Renal cortex interstitium (tissue), 15 donors: ENCODE measurements around the gene SERHL2. TPM values are rescaled to one million over a fixed set of nuclear protein-coding genes. Genes with fewer than 3 reads are reported as not detected.
"Not testable (repeated sequence)": the region's sequence is repeated elsewhere in the genome, so short reads cannot be mapped to it uniquely, and the experiment has no call there.

ENCODE experiments used
- DNase-seq, 11 donors: peaks; one replicate each; pipeline ENCODE4 v3.0.0-alpha.2; 2013; ENCODE audit warnings: low read depth in 9 of 11, low spot score in 4 of 11; ENCODE audit errors: extremely low read depth in 1 of 11
- long read RNA-seq, 16 experiments: transcript quantifications; one replicate each; lab custom pipeline, GENCODE V29; 2026
- polyA plus RNA-seq, 3 donors: library from polyadenylated mRNA; unstranded; fragments of 120-200 nt; gene quantifications; one replicate each; pipeline ENCODE4 v1.2.1, GENCODE V29; 2013; ENCODE audit not compliant: insufficient read length in 3 of 3

SERHL2 gene, protein sequence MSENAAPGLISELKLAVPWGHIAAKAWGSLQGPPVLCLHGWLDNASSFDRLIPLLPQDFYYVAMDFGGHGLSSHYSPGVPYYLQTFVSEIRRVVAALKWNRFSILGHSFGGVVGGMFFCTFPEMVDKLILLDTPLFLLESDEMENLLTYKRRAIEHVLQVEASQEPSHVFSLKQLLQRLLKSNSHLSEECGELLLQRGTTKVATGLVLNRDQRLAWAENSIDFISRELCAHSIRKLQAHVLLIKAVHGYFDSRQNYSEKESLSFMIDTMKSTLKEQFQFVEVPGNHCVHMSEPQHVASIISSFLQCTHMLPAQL
- polyA plus RNA-seq, result 1 to 10 TPM; 6.0 to 9.8 (median 6.6) TPM
- long read RNA-seq, donor 1, partial matches to known transcripts, result 6 of 26 reads
- long read RNA-seq, donor 1, other reads (novel, unspliced or antisense), result 20 of 26 reads
- long read RNA-seq, donor 2, result 0 reads
- long read RNA-seq, donor 3, result 0 reads
- long read RNA-seq, donor 4, partial matches to known transcripts, result 5 of 19 reads
- long read RNA-seq, donor 4, other reads (novel, unspliced or antisense), result 14 of 19 reads
- long read RNA-seq, donor 5, partial matches to known transcripts, result 14 of 29 reads
- long read RNA-seq, donor 5, other reads (novel, unspliced or antisense), result 15 of 29 reads
- long read RNA-seq, donor 6, partial matches to known transcripts, result 10 of 10 reads
- long read RNA-seq, donor 6, other reads (novel, unspliced or antisense), result 0 of 10 reads
- long read RNA-seq, donor 7, result 0 reads
- long read RNA-seq, donor 8, partial matches to known transcripts, result 0 of 22 reads
- long read RNA-seq, donor 8, other reads (novel, unspliced or antisense), result 22 of 22 reads
- long read RNA-seq, donor 9, partial matches to known transcripts, result 0 of 21 reads
- long read RNA-seq, donor 9, other reads (novel, unspliced or antisense), result 21 of 21 reads
- long read RNA-seq, donor 10, partial matches to known transcripts, result 10 of 56 reads
- long read RNA-seq, donor 10, other reads (novel, unspliced or antisense), result 46 of 56 reads
- long read RNA-seq, donor 11, partial matches to known transcripts, result 5 of 5 reads
- long read RNA-seq, donor 11, other reads (novel, unspliced or antisense), result 0 of 5 reads
- long read RNA-seq, donor 12, result 0 reads
- long read RNA-seq, donor 13, result 0 reads
- long read RNA-seq, donor 14, result 0 reads
- long read RNA-seq, donor 15, result 0 reads
- long read RNA-seq, donor 16, partial matches to known transcripts, result 31 of 68 reads
- long read RNA-seq, donor 16, other reads (novel, unspliced or antisense), result 37 of 68 reads

DNA sequence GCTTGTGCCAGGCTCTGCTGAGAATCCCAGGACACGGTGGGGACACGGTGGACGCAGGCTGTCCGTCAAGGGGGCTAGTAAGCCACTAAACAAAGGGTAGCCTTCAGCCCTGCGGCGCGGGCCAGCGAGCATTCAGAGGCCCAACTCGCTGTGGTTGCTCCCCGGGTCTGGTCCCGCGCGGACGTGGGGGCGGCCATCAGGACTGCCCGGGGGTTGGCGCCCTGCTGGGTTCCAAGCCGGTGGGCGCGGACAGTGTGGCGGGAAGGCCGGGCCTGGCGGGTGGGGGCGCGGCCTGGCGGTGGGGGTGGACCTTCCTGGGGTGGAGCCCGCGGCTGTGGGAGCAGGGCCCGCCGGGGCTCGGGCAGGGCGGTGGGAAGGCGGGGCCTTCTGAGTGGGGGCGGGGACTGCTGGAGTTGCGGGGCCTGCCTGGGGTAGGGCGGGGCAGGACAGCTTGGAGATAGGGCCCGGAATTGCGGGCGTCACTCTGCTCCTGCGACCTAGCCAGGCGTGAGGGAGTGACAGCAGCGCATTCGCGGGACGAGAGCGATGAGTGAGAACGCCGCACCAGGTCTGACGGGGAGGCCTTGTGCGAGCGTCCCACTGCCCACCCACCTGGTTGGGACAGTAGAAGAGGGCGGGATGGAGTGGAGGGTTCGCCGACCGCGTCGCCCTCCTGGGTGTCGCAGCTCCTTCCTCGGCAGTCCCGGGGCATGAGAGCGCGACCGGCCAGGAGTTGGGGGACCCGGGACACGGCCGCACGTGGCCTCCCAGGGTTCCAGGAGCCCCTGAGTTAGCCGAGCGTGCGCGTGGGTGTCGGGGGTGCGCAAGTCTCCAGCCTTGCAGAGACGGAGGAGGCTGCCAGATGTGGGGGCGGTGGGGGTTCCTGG is at the start of gene SERHL2:
TSS of gene SERHL2 (plus strand) at position 482 of the 887 bp plus-strand sequence. CDS start at position 547, 65 bp downstream.
- peak in 9 of 11 donors; percentile 58 to 85 (median 70) for DNase-seq

DNA sequence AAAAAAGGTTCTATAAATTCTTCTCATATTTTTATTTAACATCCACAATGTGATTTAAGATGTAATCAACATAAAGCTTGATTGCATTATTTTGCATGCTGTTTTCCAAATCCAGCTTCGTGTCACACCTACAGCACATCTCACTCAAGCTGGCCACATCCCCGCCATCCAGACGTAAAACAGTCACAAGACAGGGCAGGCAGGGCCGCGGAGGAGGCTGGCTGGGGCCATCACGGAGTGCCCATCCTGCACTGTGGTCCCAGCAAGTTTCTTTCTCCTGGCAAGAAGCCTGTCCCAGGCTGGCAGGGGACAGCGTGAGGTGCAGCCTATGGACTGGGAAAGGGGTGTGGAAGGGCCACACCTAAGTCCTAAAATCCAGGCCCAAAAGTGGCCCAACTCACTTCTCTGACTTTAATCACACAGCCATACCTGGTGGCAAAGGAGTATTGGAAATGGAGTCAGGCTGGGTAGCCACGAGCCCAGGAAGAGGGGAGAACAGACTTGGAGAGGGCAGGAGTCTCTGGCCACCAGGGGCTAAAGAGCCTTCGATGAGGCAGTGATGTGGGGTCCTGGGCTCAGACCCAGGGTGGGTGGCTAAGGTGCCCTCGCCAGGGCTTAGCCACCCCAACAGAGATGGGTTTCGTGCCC is 45.3 kb upstream of the SERHL2 start:
- not testable (repeated sequence) for DNase-seq

DNA sequence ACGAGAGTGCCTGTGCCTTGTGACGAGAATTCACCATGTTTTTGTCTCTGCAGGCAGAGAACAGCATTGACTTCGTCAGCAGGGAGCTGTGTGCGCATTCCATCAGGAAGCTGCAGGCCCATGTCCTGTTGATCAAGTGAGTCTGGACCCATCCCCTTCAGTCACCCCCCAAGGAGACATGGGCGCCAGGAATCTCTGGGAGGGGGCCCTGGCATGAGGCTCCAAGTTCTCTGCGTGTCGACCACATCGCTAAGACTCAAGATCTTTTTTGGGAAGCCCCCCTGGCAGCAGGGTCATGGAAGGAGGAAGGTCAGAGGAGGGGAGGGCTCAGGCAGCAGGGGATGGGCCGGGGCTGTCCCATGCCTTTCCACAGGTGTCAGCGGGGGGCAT is 44.8 kb upstream of the SERHL2 start:
- DNase-seq, result not testable (repeated sequence)

DNA sequence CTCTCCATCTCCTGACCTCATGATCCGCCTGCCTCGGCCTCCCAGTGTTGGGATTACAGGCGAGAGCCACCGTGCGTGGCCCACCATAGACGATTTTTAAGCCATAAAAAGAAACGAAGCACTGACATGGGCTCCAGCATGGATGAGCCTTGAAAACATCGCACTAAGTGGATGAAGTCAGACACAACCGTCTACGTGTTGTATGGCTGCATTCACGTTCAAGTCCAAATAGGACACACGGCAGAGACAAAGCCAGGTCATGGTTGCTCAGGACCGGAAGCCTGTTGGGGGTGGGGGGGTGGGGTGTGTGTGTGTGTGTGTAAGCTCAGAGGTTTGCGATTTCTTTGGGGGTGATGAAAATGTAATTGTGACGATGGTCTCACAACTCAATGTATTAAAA is 44.2 kb upstream of the SERHL2 start:
- DNase-seq, result no peak

DNA sequence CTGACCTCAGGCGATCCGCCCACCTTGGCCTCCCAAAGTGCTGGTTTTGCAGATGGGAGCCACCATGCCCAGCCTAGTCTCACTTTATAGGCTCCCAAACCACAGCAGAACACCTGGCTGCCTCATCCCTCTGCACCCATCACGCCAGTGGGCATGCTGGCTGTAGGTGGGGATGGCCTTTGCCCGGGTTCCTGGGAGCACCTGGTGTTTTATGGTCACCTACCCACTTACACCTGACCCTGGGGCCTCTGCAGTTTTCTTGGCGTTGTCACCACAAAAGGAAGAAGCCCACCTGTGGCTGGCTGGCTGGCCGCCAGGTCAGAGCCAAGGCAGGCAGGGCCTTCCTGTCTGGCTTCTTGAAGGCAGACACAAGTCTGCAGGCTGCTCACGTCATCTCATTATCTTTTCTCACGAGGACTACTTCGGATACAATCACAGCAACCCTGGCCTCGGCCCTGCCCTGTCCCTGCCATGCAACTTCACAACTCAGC is 42.3 kb upstream of the SERHL2 start:
- no peak for DNase-seq

DNA sequence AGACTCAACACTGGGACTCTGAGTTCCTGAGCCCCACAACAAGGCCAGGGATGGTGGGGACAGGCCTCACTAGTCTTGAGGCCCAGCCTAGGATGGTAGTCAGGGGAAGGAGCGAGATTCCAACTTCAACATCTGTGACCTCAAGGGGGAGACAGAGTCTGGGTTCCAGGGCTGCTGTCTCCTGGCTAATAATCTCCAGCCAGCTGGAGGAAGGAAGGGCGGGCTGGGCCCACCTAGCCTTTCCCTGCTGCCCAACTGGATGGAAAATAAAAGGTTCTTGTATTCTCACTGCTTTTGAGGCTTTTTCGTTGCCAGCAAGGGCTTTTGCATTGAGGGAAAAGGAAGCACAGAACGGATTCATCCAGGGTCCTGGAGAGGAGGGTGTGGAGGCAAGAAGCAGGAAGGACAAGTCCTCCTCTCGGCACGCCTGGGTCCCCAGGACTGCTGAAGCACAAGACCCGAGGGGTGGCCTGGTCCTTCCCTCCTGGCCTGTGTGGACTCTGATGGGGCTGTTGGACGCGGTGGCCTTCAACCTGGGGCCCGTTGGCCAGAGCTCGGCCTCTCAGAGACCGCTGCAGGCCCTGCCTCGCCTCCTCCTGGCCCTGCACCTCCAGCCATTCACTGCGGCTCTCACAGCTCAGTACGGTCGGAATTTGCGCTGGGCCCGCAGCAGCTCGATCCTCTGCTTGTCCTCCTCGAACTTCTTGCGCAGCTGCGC is 41.3 kb upstream of the SERHL2 start:
- DNase-seq, result peak in 2 of 11 donors; percentile 36 to 51

DNA sequence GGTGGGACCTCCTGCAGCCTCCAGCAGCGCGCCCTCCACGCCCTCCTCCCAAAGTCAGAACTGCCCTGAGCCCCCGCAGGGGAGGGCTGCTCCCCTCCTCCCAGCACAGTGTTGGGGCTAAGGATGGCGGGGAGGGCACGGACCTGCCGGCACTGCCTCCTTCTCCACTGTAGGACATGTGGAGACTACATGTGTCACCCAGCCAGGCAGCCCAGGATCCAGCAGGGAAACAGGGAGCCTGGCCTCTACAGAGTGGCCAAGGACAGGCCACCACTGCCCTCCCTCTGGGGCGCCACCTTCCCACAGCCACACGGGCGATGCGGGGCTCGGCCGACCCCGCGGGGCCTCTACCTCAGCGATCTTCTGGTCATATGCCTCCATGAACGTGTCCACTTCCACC is 39.4 kb upstream of the SERHL2 start:
- DNase-seq, result not testable (repeated sequence)

DNA sequence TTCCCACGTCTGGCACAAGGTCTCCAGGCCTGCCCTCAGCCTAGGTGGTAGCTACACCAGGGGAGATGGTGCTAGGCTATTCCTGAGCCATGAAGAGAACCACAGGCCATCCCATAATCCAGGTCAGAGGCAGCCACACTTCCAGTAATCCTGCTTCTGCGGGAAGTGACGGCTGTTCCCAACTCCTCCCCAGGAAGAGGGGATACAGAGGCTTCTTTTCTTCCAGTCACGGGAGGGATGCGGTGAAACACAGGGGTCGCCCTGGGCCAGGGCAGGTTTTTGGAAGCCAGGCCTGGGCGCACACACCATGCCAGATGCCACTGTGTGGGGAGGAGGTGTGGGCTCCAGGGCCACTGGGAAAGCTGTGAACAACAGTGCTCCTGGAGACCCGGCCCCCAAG is 38.5 kb upstream of the SERHL2 start:
- not testable (repeated sequence) for DNase-seq

DNA sequence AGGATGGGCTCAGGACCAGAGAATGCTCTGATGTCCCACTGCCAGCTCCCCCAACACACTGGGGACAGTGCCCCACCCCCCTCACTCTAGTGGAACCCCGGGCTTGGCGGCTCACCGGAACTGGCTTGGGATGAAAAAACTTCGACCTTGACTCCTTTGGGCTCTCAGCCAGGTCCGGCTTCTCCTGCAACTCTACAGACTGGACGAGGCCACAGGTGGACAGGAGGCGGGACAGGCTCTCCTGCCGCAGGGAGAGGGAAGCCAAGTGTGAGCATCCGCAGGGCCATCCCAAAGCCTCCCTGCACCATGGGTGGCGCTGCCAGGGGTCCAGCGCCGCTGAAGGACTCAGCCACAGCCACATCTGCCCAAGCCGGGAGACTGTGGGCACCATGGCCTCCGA is 37.9 kb upstream of the SERHL2 start:
- no peak for DNase-seq

DNA sequence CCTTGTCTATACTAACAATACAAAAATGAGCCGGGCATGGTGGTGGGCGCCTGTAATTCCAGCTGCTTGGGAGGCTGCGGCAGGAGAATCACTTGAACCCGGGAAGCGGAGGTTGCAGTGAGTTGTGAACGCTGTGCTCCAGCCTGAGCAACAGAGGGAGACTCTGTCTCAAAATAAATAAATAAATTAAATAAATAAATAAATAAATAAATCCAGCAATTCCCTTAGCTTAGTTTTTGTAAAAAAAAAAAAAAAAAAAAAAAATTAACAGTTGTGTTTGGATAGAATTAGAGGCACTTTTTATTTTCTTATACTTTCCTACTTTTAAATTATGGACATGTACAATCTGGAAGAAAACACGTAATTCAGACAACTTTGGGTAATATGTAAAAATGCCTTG is 36.7 kb upstream of the SERHL2 start:
- not testable (repeated sequence) for DNase-seq

DNA sequence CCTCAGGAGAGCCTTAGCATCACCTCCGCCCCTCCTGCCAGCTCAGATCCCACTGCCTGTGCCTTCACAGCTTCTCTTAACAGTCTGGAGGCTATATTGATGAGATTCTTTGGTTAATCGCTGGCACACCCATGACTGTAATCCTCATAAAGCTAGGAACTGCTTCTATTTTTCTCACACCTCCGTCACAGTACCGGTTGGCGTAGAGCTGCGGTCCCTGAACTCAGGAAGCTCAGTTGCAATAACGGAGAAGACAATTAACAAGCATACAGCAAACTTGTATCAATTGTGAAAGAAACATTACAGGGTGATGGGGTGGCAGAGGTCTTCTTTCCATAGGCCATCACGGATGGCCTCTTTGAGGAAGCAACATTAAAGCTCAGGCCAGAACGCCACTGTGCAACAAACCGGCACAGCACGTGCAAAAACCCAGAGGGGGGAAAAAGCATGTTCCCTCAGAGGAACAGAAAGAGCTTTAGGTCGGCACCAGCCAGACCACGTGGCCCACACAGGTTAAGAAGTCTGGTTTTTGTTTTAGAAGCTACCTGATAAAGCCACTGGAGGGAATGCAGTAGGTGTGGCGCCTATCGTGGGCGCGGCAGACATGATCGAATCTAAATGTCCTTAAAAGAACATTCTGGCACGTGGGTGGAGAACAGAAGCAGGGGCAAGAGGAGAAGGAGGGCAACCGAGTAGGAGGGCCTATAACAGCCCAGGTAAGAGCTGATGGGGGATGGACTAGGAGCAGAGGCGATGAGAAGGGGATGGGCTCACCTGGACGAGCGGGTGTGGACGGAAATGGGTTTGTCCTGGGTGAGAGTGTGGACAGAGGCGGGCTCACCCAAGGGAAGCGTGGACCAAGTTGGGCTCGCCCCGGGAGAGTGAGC is 34.9 kb upstream of the SERHL2 start:
- DNase-seq, result not testable (repeated sequence)

DNA sequence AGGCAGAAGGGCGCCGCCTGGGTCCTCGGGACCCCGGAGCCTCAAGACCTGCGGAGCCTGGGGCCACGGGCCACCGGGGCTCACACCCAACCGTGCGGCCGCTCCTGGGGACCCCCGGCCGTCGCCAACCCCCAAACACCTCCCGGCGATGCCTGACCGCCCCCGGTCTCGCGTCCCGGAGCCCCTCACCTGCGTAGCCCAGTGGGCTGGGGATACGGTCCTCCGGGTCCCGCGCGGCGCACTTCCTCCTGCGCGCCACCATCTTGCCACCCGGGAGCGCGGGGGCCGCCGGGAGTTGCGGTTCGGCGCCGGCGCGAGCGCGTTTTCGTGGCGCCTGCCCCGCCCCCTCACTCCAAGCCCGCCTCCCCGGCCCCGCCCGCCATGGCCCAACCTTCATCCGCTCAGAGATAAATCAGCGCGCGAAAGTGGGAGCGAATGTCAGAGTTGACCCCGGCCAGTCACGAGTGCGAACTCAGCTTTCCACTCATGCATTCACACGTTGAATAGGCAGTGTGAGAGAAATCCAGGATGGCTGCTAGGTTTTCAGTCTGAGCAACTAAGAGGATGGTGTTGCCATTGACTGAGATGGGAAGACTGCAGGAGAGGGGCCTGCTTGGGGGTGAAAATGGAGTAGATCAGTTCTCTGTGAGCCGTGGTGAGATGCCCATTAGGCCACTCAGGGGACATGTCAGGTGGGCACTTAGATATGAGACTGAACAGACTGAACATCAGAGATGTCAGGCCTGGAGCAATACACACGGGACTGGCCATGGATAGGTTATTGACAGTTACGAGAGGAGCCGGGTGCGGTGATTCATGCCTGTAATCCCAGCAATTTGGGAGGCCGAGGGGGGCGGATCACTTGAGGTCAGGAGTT is 34.0 kb upstream of the SERHL2 start, which contains the start of gene RRP7A:
TSS of gene RRP7A (minus strand) at position 272 of the 877 bp plus-strand sequence. CDS start at position 262, 10 bp downstream.
- DNase-seq, result peak in 9 of 11 donors; percentile 43 to 80 (median 69)

DNA sequence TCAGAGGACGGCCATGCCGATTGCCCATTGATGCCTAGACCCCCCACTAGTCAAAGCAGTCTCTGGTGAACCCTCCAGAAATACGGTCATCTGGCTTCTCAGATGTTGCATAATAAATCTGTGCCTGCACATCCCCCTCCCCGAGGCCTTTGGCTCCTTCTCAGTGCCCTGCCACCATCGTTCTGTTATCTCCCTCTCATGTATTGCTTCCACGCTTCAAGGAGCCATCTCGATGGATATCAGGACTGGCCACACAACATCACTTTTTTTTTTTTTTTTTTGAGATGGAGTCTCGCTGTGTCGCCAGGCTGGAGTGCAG is 32.6 kb upstream of the SERHL2 start:
- no peak for DNase-seq

DNA sequence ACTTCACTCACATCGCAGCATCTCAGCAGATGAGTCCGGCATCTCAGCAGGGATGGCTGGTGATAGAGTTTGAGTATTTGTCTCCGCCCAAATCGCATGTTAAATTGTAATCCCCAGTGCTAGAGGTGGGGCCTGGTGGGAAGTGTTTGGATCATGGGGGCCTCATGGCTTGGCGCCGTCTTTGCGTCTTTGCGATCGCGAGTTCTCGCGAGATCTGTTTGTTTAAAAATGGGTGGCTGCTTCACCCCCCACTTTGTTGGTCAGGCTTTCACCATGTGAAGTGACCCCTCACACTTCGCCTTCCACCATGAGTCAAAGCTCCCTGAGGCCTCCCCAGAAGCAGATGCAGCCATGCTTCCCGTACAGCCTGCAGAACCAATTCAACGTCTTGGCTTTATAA is 31.2 kb upstream of the SERHL2 start:
- no peak for DNase-seq
